ENCODE results near the gene ZIC5. TPM values are rescaled to one million over a fixed set of nuclear protein-coding genes. Genes with fewer than 3 reads are reported as not detected.
A peak's percentile ranks its signal among the peaks of the same experiment; 100 is the strongest.

Gene ZIC5
- total RNA-seq (2012; rRNA removed), result not detected in 2 replicates

DNA sequence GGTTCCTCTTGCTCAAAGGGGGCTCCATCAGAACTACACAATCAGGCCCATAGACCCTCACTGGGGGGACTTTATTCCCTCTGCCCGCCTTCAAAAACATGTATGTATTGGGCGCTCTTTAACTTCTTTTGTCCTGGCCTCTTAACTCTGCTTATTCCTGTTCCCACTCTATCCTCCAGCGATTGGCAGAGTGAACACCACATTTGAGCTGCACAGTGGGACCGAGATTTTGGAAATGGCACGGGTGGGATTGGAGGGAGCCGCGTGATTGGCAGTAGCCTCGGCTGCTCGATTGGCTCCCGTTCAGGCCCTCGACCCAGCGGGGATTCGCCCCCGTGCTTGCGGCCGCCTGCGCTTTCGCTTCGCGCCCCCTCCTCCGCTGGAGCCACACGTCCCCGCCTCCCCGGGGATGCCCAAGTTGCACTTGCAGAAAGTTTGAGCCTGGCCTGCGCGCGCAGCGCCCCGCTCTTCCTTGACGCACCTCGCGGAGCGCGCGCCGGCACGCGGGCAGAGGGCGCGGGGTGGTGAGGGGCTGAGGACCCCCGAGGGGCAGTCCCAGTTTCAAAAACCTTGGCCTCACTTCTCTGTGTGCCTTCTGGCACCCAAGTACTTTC lies at the start of gene ZIC5:
ZIC5 (minus strand) TSS at position 192 of the 614 bp plus-strand sequence; CDS start at position 28, 164 bp downstream.
- peaks cover 10% of the 10 kb centered on the region for H3K9me3 ChIP-seq (replicated peaks; ENCODE audit: low read length)
- peaks cover 92% of the 10 kb centered on the region for H3K27me3 ChIP-seq (ENCODE audit: control insufficient read depth, insufficient read depth, low read length)
- H3K36me3 ChIP-seq (ENCODE audit: insufficient read depth, low read length), result no peaks in the 10 kb centered on the region
- no peak within 1 kb of the TSS for H3K9ac ChIP-seq (ENCODE audit: low read depth, low read length)
- H3K4me2 ChIP-seq (ENCODE audit: low read length), result peak within 1 kb of the TSS; percentile 72
- peaks cover 4% of the 10 kb centered on the region for H3K4me1 ChIP-seq (ENCODE audit: control insufficient read depth, insufficient read depth, low read length)
- H3K4me3 ChIP-seq (ENCODE audit: low read length), result no peak within 1 kb of the TSS

- H3K27me3 ChIP-seq (ENCODE audit: control insufficient read depth, insufficient read depth, low read length), result no peaks in the 10 kb centered on the region
- H3K4me3 ChIP-seq (ENCODE audit: low read length), result no peak overlapping the region
- H3K9me3 ChIP-seq (replicated peaks; ENCODE audit: low read length), result no peaks in the 10 kb centered on the region
- no peak overlapping the region for H3K9ac ChIP-seq (ENCODE audit: low read depth, low read length)
- no peaks in the 10 kb centered on the region for H3K4me1 ChIP-seq (ENCODE audit: control insufficient read depth, insufficient read depth, low read length)
- no peak overlapping the region for H3K4me2 ChIP-seq (ENCODE audit: low read length)
- H3K36me3 ChIP-seq (ENCODE audit: insufficient read depth, low read length), result no peaks in the 10 kb centered on the region
Observed at GRCh38 chr13:100019780-100020356, 48.3 kb upstream of the ZIC5 start.

DNA sequence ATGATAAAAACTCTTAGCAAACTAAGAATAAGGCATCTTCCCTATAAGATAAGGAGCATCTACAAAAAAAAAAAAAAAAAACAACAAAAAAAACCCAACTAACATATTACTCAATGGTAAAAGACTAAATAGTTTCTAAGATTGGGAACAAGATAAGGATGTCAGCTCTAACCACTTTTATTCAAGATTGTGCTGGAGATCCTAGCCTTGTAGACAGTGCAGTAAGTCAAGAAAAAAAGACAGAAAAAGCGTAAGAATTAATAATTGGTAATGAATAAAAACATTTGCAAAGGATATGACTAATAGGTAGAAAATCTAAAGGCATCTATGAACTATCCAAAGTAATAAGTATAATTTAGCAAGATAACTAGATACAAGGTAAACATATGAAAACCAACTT lies 43.1 kb upstream of the ZIC5 start:
- Histone ChIP-seq H3K36me3 (ENCODE audit: insufficient read depth, low read length) (no peaks in the 10 kb centered on the region), H3K9me3 (replicated peaks; ENCODE audit: low read length) (no peaks in the 10 kb centered on the region), H3K4me1 (ENCODE audit: control insufficient read depth, insufficient read depth, low read length) (no peaks in the 10 kb centered on the region), H3K4me3 (ENCODE audit: low read length) (no peak overlapping the region), H3K9ac (ENCODE audit: low read depth, low read length) (no peak overlapping the region), H3K27me3 (ENCODE audit: control insufficient read depth, insufficient read depth, low read length) (peaks cover 5% of the 10 kb centered on the region), H3K4me2 (ENCODE audit: low read length) (no peak overlapping the region)

- H3K36me3 ChIP-seq (ENCODE audit: insufficient read depth, low read length), result no peaks in the 10 kb centered on the region
- H3K9me3 ChIP-seq (replicated peaks; ENCODE audit: low read length), result no peaks in the 10 kb centered on the region
- H3K9ac ChIP-seq (ENCODE audit: low read depth, low read length), result no peak overlapping the region
- H3K27me3 ChIP-seq (ENCODE audit: control insufficient read depth, insufficient read depth, low read length), result peaks cover 72% of the 10 kb centered on the region
- H3K4me2 ChIP-seq (ENCODE audit: low read length), result no peak overlapping the region
- no peak overlapping the region for H3K4me3 ChIP-seq (ENCODE audit: low read length)
- H3K4me1 ChIP-seq (ENCODE audit: control insufficient read depth, insufficient read depth, low read length), result no peaks in the 10 kb centered on the region
Observed at GRCh38 chr13:99998261-99998660, 26.7 kb upstream of the ZIC5 start.

DNA sequence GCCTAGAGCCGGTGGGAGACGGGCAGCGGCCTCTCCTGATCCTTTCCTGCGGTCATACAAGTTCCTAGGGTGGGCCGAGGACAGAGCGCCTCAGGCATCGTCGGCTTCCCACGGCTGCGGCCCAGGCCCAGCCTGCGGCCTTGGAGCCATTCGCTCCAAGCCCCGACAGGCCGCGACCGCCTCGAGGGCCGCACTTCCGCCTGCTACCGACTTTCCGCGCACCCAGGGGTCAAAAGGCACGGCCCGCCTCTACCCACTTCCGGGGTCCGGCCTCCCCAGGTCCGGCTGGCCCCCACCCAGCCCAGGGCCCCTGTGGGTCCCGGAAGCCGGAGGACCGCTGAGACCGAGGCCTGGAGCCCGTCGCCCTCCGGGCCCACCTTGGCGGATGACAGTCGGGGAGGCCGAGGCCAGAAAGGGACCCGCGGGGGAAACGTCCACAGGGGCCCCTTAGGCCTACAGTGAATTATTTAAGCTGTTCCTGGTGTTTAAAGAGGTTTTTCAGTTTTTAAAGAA lies 26.2 kb upstream of the ZIC5 start:
- H3K36me3 ChIP-seq (ENCODE audit: insufficient read depth, low read length), result no peaks in the 10 kb centered on the region
- no peak overlapping the region for H3K4me2 ChIP-seq (ENCODE audit: low read length)
- no peak overlapping the region for H3K9ac ChIP-seq (ENCODE audit: low read depth, low read length)
- no peak overlapping the region for H3K4me3 ChIP-seq (ENCODE audit: low read length)
- no peaks in the 10 kb centered on the region for H3K4me1 ChIP-seq (ENCODE audit: control insufficient read depth, insufficient read depth, low read length)
- no peaks in the 10 kb centered on the region for H3K9me3 ChIP-seq (replicated peaks; ENCODE audit: low read length)
- peaks cover 77% of the 10 kb centered on the region for H3K27me3 ChIP-seq (ENCODE audit: control insufficient read depth, insufficient read depth, low read length)

- Histone ChIP-seq H3K4me1 (ENCODE audit: control insufficient read depth, insufficient read depth, low read length) (no peaks in the 10 kb centered on the region), H3K4me2 (ENCODE audit: low read length) (no peak overlapping the region), H3K9ac (ENCODE audit: low read depth, low read length) (no peak overlapping the region), H3K36me3 (ENCODE audit: insufficient read depth, low read length) (no peaks in the 10 kb centered on the region), H3K9me3 (replicated peaks; ENCODE audit: low read length) (no peaks in the 10 kb centered on the region), H3K27me3 (ENCODE audit: control insufficient read depth, insufficient read depth, low read length) (peaks cover 82% of the 10 kb centered on the region), H3K4me3 (ENCODE audit: low read length) (no peak overlapping the region)
Observed at GRCh38 chr13:99996381-99996973, 24.9 kb upstream of the ZIC5 start.

GRCh38 chr13:99995589-99996380 lies 24.2 kb upstream of the ZIC5 start:
- H3K4me2 ChIP-seq (ENCODE audit: low read length), result no peak overlapping the region
- H3K4me3 ChIP-seq (ENCODE audit: low read length), result no peak overlapping the region
- H3K9ac ChIP-seq (ENCODE audit: low read depth, low read length), result no peak overlapping the region
- H3K9me3 ChIP-seq (replicated peaks; ENCODE audit: low read length), result no peaks in the 10 kb centered on the region
- peaks cover 89% of the 10 kb centered on the region for H3K27me3 ChIP-seq (ENCODE audit: control insufficient read depth, insufficient read depth, low read length)
- H3K4me1 ChIP-seq (ENCODE audit: control insufficient read depth, insufficient read depth, low read length), result no peaks in the 10 kb centered on the region
- H3K36me3 ChIP-seq (ENCODE audit: insufficient read depth, low read length), result no peaks in the 10 kb centered on the region

DNA sequence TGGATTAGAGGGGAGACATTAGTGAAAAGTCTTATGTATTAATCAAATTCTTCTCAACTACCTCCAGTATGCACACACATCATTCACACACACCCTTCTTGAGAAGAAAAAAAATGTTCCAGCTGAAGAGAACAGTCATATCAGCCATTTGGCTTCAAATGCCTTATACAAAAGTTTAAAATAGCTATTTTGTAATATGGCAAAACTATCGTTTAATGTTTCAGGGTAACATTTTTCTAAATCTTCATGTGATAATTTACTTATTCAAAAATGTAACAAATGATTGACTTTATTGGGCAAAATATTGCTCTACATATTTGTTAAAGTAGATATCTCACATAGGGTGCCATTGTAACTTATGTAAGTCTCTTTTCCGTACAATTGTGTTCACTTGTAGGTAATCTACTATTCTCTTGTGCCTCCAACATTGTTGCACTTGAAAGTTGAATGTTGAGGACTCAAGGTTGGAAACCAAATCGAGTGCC lies 23.6 kb upstream of the ZIC5 start:
- no peak overlapping the region for H3K4me2 ChIP-seq (ENCODE audit: low read length)
- H3K9ac ChIP-seq (ENCODE audit: low read depth, low read length), result no peak overlapping the region
- no peaks in the 10 kb centered on the region for H3K36me3 ChIP-seq (ENCODE audit: insufficient read depth, low read length)
- no peaks in the 10 kb centered on the region for H3K9me3 ChIP-seq (replicated peaks; ENCODE audit: low read length)
- peaks cover 96% of the 10 kb centered on the region for H3K27me3 ChIP-seq (ENCODE audit: control insufficient read depth, insufficient read depth, low read length)
- H3K4me1 ChIP-seq (ENCODE audit: control insufficient read depth, insufficient read depth, low read length), result no peaks in the 10 kb centered on the region
- H3K4me3 ChIP-seq (ENCODE audit: low read length), result no peak overlapping the region

- Histone ChIP-seq H3K36me3 (ENCODE audit: insufficient read depth, low read length) (no peaks in the 10 kb centered on the region), H3K9ac (ENCODE audit: low read depth, low read length) (no peak overlapping the region), H3K27me3 (ENCODE audit: control insufficient read depth, insufficient read depth, low read length) (peaks cover 98% of the 10 kb centered on the region), H3K4me3 (ENCODE audit: low read length) (no peak overlapping the region), H3K4me2 (ENCODE audit: low read length) (no peak overlapping the region), H3K4me1 (ENCODE audit: control insufficient read depth, insufficient read depth, low read length) (no peaks in the 10 kb centered on the region), H3K9me3 (replicated peaks; ENCODE audit: low read length) (no peaks in the 10 kb centered on the region)
Observed at GRCh38 chr13:99994638-99995020, 23.1 kb upstream of the ZIC5 start.

DNA sequence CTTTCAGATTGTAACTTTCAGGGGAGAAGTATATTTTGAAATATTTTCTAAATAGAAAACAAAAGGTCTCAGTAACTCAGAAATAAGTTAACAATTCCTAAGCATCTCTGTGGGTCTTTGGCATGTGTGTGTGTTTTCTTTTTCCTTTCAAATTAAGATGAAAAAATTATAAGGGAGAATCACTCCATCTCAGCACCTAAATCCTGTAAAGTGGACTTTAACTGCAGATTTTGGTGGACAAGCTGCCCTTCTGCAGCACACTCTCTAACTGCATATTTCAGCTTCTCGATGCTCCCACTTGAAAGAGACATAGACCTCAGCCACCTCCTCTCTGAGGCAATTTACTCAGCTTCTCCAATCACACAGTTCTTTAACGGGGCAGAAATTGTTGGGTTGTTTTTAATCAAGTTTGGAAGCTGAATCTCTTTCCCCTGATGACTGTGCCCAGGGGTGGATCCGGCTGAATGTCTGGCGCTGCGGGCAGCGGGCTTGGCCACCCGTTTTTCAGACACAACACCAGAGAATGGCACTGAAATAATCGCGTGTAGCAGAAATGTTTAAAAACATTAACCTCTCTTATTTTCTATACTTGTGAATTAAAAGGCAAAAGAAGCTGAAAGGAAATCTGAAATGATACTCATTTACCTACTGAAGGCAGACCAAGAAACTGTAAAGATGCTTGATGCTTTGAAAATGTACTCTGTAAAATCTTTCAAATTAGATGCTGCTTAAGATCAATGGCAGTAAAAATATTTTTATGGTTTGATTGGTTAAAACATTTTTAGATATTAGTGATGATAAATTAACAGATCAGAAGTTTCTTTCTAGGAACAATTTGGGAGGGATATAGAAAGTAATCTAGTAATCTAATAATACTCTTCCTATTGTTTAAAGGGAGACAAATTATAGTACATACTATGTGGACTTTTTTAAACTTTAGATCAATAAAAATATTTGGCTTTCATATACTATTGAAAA lies 22.4 kb upstream of the ZIC5 start:
- no peak overlapping the region for H3K4me2 ChIP-seq (ENCODE audit: low read length)
- no peak overlapping the region for H3K9ac ChIP-seq (ENCODE audit: low read depth, low read length)
- H3K9me3 ChIP-seq (replicated peaks; ENCODE audit: low read length), result no peaks in the 10 kb centered on the region
- no peaks in the 10 kb centered on the region for H3K4me1 ChIP-seq (ENCODE audit: control insufficient read depth, insufficient read depth, low read length)
- H3K27me3 ChIP-seq (ENCODE audit: control insufficient read depth, insufficient read depth, low read length), result peaks cover 98% of the 10 kb centered on the region
- no peak overlapping the region for H3K4me3 ChIP-seq (ENCODE audit: low read length)
- H3K36me3 ChIP-seq (ENCODE audit: insufficient read depth, low read length), result no peaks in the 10 kb centered on the region
